LNCAP (cell line): ENCODE measurements around the gene DNAJC27.

Experiments used
- TF ChIP-seq, protein P1 (sequence below): fragments of 450-650 bp; IDR thresholded peaks from 2 replicates; pipeline ENCODE4 v1.5.1; 2017; ENCODE audit warnings: mild to moderate bottlenecking

The DNAJC27 gene

GRCh38 chr2:24930768-24931167, 41.0 kb downstream of the DNAJC27 start:
- TF ChIP-seq, protein P1, sequence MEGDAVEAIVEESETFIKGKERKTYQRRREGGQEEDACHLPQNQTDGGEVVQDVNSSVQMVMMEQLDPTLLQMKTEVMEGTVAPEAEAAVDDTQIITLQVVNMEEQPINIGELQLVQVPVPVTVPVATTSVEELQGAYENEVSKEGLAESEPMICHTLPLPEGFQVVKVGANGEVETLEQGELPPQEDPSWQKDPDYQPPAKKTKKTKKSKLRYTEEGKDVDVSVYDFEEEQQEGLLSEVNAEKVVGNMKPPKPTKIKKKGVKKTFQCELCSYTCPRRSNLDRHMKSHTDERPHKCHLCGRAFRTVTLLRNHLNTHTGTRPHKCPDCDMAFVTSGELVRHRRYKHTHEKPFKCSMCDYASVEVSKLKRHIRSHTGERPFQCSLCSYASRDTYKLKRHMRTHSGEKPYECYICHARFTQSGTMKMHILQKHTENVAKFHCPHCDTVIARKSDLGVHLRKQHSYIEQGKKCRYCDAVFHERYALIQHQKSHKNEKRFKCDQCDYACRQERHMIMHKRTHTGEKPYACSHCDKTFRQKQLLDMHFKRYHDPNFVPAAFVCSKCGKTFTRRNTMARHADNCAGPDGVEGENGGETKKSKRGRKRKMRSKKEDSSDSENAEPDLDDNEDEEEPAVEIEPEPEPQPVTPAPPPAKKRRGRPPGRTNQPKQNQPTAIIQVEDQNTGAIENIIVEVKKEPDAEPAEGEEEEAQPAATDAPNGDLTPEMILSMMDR: no peak

- TF ChIP-seq, protein P1: no peak
Measured at GRCh38 chr2:24929230-24929629, 42.5 kb downstream of the DNAJC27 start.

GRCh38 chr2:24928036-24928435, 43.7 kb downstream of the DNAJC27 start:
- TF ChIP-seq, protein P1: no peak

GRCh38 chr2:24926602-24927252, 45.0 kb downstream of the DNAJC27 start:
- TF ChIP-seq, protein P1: no peak

DNA sequence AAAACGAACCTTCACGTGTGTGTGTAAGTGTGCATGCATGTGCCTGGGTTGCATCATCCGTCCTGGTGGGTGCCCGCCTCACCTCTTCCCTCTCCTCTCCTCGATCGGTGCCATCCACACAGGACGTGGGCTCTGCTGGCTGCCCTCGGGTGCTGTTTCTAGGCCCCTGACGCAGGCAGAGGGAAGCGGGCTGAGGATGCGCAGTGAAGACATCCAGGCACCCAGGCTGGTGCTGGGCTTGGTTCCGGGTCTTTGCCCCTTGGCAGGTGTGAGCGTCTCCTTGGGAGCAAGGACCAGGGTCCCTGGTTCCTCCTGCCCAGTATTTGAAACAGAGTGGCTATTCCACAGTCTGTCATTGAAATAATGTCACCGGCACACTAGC, 45.5 kb downstream of the DNAJC27 start:
- TF ChIP-seq, protein P1: no peak

GRCh38 chr2:24925815-24926214, 45.9 kb downstream of the DNAJC27 start:
- TF ChIP-seq, protein P1: no peak

GRCh38 chr2:24924732-24925131, 47.0 kb downstream of the DNAJC27 start:
- TF ChIP-seq, protein P1: no peak

GRCh38 chr2:24924266-24924665, 47.5 kb downstream of the DNAJC27 start:
- TF ChIP-seq, protein P1: no peak
